Activated CD8-positive, alpha-beta T cell treated with anti-CD3 and anti-CD28 coated beads for 36 hours (primary cell): ENCODE results near the gene NYNRIN. TPM values are rescaled to one million over a fixed set of nuclear protein-coding genes. Genes with fewer than 3 reads are reported as not detected.

Experiments used
- ATAC-seq: fragments of 200-7000 bp; cut with Tn5 transposase; one replicate; pipeline ENCODE4 v1.10.0; 2021; ENCODE audit warnings: mild to moderate bottlenecking, moderate library complexity
- CTCF ChIA-PET: fragments of 350-600 bp; sonication (Branson Sonifier 250); formaldehyde crosslinking; loops from one replicate; lab custom pipeline; 2021; ENCODE audit warnings: antibody characterized with exemption; lab: Charles Lee
- POLR2A ChIA-PET: fragments of 350-600 bp; sonication (Branson Sonifier 250); formaldehyde crosslinking; loops from one replicate; lab custom pipeline; 2021; ENCODE audit warnings: antibody characterized with exemption; lab: Charles Lee
- DNase-seq: peaks from one replicate; pipeline ENCODE4 v3.0.0-alpha.2; 2020
- H3K27ac Mint-ChIP-seq: one replicate; pipeline ENCODE4 v1.8.0; 2021; ENCODE audit warnings: mild to moderate bottlenecking, mixed read lengths
- H3K27me3 Mint-ChIP-seq: one replicate; pipeline ENCODE4 v1.8.0; 2021; ENCODE audit warnings: mixed read lengths
- H3K36me3 Mint-ChIP-seq: one replicate; pipeline ENCODE4 v1.8.0; 2021; ENCODE audit warnings: low read depth, mixed read lengths
- H3K4me1 Mint-ChIP-seq: one replicate; pipeline ENCODE4 v1.8.0; 2021; ENCODE audit warnings: low read depth, mixed read lengths
- H3K4me3 Mint-ChIP-seq: one replicate; pipeline ENCODE4 v1.8.0; 2021; ENCODE audit warnings: mild to moderate bottlenecking, moderate library complexity, mixed read lengths
- H3K9me3 Mint-ChIP-seq: one replicate; pipeline ENCODE4 v1.8.0; 2021; ENCODE audit warnings: mixed read lengths
- CTCF ChIP-seq: fragments of 200-600 bp; IDR thresholded peaks from one replicate; pipeline ENCODE4 v1.8.0; 2022; ENCODE audit warnings: antibody characterized with exemption, mild to moderate bottlenecking
- intact Hi-C: fragments of 100-400 bp; cut with micrococcal nuclease; formaldehyde crosslinking; loops from one replicate; pipeline ENCODE4 v1.10.0; 2022
- total RNA-seq, 2 experiments: library from RNA; stranded (reverse); gene quantifications; one replicate each; pipeline ENCODE4 v1.2.3, GENCODE V29; 2021

NYNRIN gene
- total RNA-seq, 2 experiments from 2014 or later = 0.05 to 0.27 TPM

GRCh38 chr14:24426912-24427536 lies 28.2 kb downstream of the NYNRIN start:
- Mint-ChIP-seq H3K27me3 (no peaks in the 10 kb centered on the region), H3K27ac (no peak overlapping the region), H3K36me3 (peaks cover 11% of the 10 kb centered on the region), H3K9me3 (no peaks in the 10 kb centered on the region), H3K4me3 (no peak overlapping the region), H3K4me1 (peaks cover 33% of the 10 kb centered on the region)
- ATAC-seq = no peak
- no peak for TF ChIP-seq CTCF
- DNase-seq = no peak
- ChIA-PET POLR2A (interaction anchor here (6.8 to 7.8 kb wide), 2 partner anchors 15 to 94 kb away, joined by 74 to 82 read pairs; partner anchors contain the start of genes ADCY4 and SDR39U1), CTCF (interaction anchor here (1.1 to 11.4 kb wide), 6 partner anchors 9 to 319 kb away, joined by 3 to 454 read pairs (median 8); partner anchors contain the start of genes ADCY4 and RIPK3)
- intact Hi-C loops = no loop called here

GRCh38 chr14:24427537-24428508 lies 29.0 kb downstream of the NYNRIN start:
- H3K9me3 Mint-ChIP-seq = no peaks in the 10 kb centered on the region
- ChIA-PET CTCF (interaction anchor here (1.1 to 11.4 kb wide), 5 partner anchors 9 to 320 kb away, joined by 3 to 454 read pairs (median 3); partner anchors contain the start of genes ADCY4 and RIPK3), POLR2A (interaction anchor here (1.0 to 7.8 kb wide), 4 partner anchors 14 to 120 kb away, joined by 4 to 82 read pairs (median 40); partner anchors contain the start of genes ADCY4, CIDEB and SDR39U1)
- H3K27me3 Mint-ChIP-seq = no peaks in the 10 kb centered on the region
- intact Hi-C loops = no loop called here
- H3K4me3 Mint-ChIP-seq = no peak overlapping the region
- DNase-seq (no peak), ATAC-seq (no peak)
- peaks cover 33% of the 10 kb centered on the region for H3K4me1 Mint-ChIP-seq
- no peak overlapping the region for H3K27ac Mint-ChIP-seq
- H3K36me3 Mint-ChIP-seq = peaks cover 16% of the 10 kb centered on the region
- TF ChIP-seq CTCF = no peak

- Mint-ChIP-seq H3K27ac (peak overlapping the region; percentile 93), H3K4me1 (peaks cover 38% of the 10 kb centered on the region), H3K27me3 (no peaks in the 10 kb centered on the region), H3K4me3 (peak overlapping the region; percentile 90), H3K36me3 (peaks cover 25% of the 10 kb centered on the region), H3K9me3 (no peaks in the 10 kb centered on the region)
- ATAC-seq = no peak
- CTCF ChIA-PET = interaction anchor here (0.7 to 11.4 kb wide), 4 partner anchors 8 to 92 kb away, joined by 3 to 454 read pairs (median 14); partner anchors contain the start of genes ADCY4 and RIPK3
- intact Hi-C loops = no loop called here
- DNase-seq = no peak
- TF ChIP-seq CTCF = no peak
- POLR2A ChIA-PET = interaction anchor here (1.0 to 7.8 kb wide), 6 partner anchors 8 to 121 kb away, joined by 3 to 82 read pairs (median 7); partner anchors contain the start of genes ADCY4, CIDEB, LTB4R and LTB4R2
These were observed 30.0 kb downstream of the NYNRIN start for GRCh38 chr14:24428628-24429394.

GRCh38 chr14:24429395-24430142 lies 30.8 kb downstream of the NYNRIN start, which contains the start of the genes CBLN3 and KHNYN:
CBLN3 (minus strand) TSS chr14:24429668; CDS start chr14:24429054, 614 bp downstream.
KHNYN (plus strand) TSS chr14:24429954; CDS start chr14:24430731, 777 bp downstream.
- ChIA-PET CTCF (interaction anchor here (2.4 to 11.4 kb wide), 10 partner anchors 8 to 188 kb away, joined by 9 to 454 read pairs (median 40); partner anchors contain the start of genes ADCY4, CIDEB, LTB4R and LTB4R2), POLR2A (interaction anchor here (1.0 to 7.8 kb wide), 19 partner anchors 7 to 269 kb away, joined by 3 to 82 read pairs (median 7); partner anchors contain the start of genes ADCY4, CIDEB, LTB4R and LTB4R2)
- peak; percentile 81 for ATAC-seq
- peaks cover 38% of the 10 kb centered on the region for H3K4me1 Mint-ChIP-seq
- TF ChIP-seq CTCF = no peak
- intact Hi-C loops = loop anchor here (5.0 to 10.0 kb wide), 2 partner anchors 62 to 185 kb away; partner anchors contain the start of genes NFATC4 and TINF2
- no peaks in the 10 kb centered on the region for H3K9me3 Mint-ChIP-seq
- peak within 1 kb of the TSS; percentile 90 for H3K4me3 Mint-ChIP-seq
- H3K27me3 Mint-ChIP-seq = no peaks in the 10 kb centered on the region
- peak within 1 kb of the TSS; percentile 97 for H3K27ac Mint-ChIP-seq
- peak; percentile 90 for DNase-seq
- H3K36me3 Mint-ChIP-seq = peaks cover 25% of the 10 kb centered on the region
